ENCODE results near the gene NEB.

The NEB gene

GRCh38 chr2:151733771-151734672 lies at the start of gene NEB:
Gene NEB (minus strand): TSS chr2:151734476. CDS start chr2:151733156, 1,320 bp downstream.
- no peak for DNase-seq

- DNase-seq: no peak
Measured at GRCh38 chr2:151783133-151783520, 48.9 kb upstream of the NEB start.

- no peak for DNase-seq
Measured at GRCh38 chr2:151782378-151783132, 48.3 kb upstream of the NEB start.

GRCh38 chr2:151781642-151782041 lies 47.4 kb upstream of the NEB start:
- DNase-seq: no peak

GRCh38 chr2:151780938-151781337 lies 46.7 kb upstream of the NEB start:
- no peak for DNase-seq

- DNase-seq: no peak
Measured at GRCh38 chr2:151777935-151778334, 43.7 kb upstream of the NEB start.

- no peak for DNase-seq
Measured at GRCh38 chr2:151777487-151777886, 43.2 kb upstream of the NEB start.

GRCh38 chr2:151776367-151776766 lies 42.1 kb upstream of the NEB start:
- DNase-seq: no peak

GRCh38 chr2:151775057-151775740 lies 40.9 kb upstream of the NEB start:
- DNase-seq: no peak

GRCh38 chr2:151774506-151774905 lies 40.2 kb upstream of the NEB start:
- no peak for DNase-seq

- DNase-seq: peak in 1 of 2 donors; percentile 81
Measured at GRCh38 chr2:151771599-151772358, 37.5 kb upstream of the NEB start.

- no peak for DNase-seq
Measured at GRCh38 chr2:151770995-151771394, 36.7 kb upstream of the NEB start.

- DNase-seq: no peak
Measured at GRCh38 chr2:151769606-151770005, 35.3 kb upstream of the NEB start.

GRCh38 chr2:151767536-151767935 lies 33.3 kb upstream of the NEB start:
- DNase-seq: no peak

- peak in 1 of 2 donors; percentile 2 for DNase-seq
Measured at GRCh38 chr2:151766437-151767153, 32.3 kb upstream of the NEB start.

- DNase-seq: peak in 1 of 2 donors; percentile 5
Measured at GRCh38 chr2:151765760-151766410, 31.6 kb upstream of the NEB start.

- no peak for DNase-seq
Measured at GRCh38 chr2:151762694-151763093, 28.4 kb upstream of the NEB start.

- no peak for DNase-seq
Measured at GRCh38 chr2:151761687-151762086, 27.4 kb upstream of the NEB start.

GRCh38 chr2:151761193-151761592 lies 26.9 kb upstream of the NEB start:
- DNase-seq: no peak

GRCh38 chr2:151760139-151760650 lies 25.9 kb upstream of the NEB start:
- no peak for DNase-seq

GRCh38 chr2:151758744-151759143 lies 24.5 kb upstream of the NEB start:
- no peak for DNase-seq

Data from CD4-positive, alpha-beta T cell treated with Interleukin-1 beta for 1 hour (primary cell).